Ovary (tissue), 3 donors: ENCODE results near the gene MAP2K5.

Experiments
- POLR2A ChIP-seq: fragments of 450-650 bp; IDR thresholded peaks from one replicate; pipeline ENCODE4 v1.6.1; 2017; ENCODE audit warnings: antibody characterized with exemption, mild to moderate bottlenecking, moderate library complexity
- TF ChIP-seq, protein P1 (sequence below), 3 donors: fragments of 450-650 bp in 2 of 3; fragments of 200-600 bp in 1 of 3; IDR thresholded peaks; one replicate each; pipeline versions ENCODE4 v1.5.1 to v1.8.0; 2016 to 2022; ENCODE audit warnings: antibody characterized with exemption in 3 of 3, mild to moderate bottlenecking in 1 of 3
- donor health status: DM: no; HTN: no; CAD: no.

DNA sequence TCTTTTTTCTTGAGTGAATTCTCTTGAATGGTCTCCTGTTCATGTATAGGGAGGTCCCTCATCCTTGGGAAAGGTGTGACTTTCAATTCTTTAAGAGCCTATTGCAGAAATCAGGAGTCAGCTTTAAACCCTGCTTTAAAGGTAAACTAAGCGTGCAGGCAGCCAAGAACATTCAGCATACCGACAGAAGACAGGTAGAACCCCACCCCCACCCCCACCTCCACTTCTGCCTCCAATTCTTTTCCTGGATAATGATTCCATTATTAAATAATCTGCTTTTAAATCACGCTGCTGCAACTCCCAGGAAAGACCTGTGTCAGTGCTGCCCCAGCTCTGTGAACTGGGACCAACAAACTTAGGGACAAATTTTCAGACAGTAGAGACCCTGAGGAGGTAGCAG, 233.5 kb downstream of the MAP2K5 start:
- TF ChIP-seq, protein P1, sequence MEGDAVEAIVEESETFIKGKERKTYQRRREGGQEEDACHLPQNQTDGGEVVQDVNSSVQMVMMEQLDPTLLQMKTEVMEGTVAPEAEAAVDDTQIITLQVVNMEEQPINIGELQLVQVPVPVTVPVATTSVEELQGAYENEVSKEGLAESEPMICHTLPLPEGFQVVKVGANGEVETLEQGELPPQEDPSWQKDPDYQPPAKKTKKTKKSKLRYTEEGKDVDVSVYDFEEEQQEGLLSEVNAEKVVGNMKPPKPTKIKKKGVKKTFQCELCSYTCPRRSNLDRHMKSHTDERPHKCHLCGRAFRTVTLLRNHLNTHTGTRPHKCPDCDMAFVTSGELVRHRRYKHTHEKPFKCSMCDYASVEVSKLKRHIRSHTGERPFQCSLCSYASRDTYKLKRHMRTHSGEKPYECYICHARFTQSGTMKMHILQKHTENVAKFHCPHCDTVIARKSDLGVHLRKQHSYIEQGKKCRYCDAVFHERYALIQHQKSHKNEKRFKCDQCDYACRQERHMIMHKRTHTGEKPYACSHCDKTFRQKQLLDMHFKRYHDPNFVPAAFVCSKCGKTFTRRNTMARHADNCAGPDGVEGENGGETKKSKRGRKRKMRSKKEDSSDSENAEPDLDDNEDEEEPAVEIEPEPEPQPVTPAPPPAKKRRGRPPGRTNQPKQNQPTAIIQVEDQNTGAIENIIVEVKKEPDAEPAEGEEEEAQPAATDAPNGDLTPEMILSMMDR (IDR thresholded peaks at IDR 0.05) = no peak
- TF ChIP-seq POLR2A = no peak
